IPS-18c (cell line): Measurements from ENCODE around the gene PNN.
"Not testable (repeated sequence)": the region's sequence is repeated elsewhere in the genome, so short reads cannot be mapped to it uniquely, and the experiment has no call there.

Source experiments
- H3K4me3 ChIP-seq: 2 replicates; pipeline ENCODE4 v1.7.0; 2013; ENCODE audit warnings: low read depth, mild to moderate bottlenecking, low read length, moderate library complexity; ENCODE audit not compliant: insufficient read depth
- H3K9me3 ChIP-seq: one replicate; pipeline ENCODE4 v1.6.1; 2013; ENCODE audit warnings: mild to moderate bottlenecking, low read length, moderate library complexity; ENCODE audit not compliant: control insufficient read depth, insufficient read depth

PNN gene

DNA sequence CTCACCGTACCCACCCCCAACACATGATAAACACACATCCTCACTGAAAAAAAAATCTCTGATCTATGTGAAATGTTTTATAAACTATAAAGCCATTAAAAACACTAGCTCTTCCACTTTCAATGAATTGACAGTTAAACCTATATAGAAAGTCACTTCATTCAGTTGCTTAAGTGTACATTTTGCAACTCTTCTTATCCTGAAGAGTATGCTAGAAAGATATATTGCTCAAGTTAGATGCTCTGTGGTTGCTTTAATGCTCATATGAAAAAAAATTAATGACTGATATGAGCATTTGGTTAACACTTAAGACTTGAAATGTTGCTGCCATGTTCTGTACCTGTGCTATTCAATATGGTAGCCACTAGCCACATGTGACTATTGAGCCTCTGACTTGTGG lies 37.6 kb downstream of the PNN start:
- H3K9me3 ChIP-seq = peaks cover 2% of the 10 kb centered on the region
- no peak overlapping the region for H3K4me3 ChIP-seq

DNA sequence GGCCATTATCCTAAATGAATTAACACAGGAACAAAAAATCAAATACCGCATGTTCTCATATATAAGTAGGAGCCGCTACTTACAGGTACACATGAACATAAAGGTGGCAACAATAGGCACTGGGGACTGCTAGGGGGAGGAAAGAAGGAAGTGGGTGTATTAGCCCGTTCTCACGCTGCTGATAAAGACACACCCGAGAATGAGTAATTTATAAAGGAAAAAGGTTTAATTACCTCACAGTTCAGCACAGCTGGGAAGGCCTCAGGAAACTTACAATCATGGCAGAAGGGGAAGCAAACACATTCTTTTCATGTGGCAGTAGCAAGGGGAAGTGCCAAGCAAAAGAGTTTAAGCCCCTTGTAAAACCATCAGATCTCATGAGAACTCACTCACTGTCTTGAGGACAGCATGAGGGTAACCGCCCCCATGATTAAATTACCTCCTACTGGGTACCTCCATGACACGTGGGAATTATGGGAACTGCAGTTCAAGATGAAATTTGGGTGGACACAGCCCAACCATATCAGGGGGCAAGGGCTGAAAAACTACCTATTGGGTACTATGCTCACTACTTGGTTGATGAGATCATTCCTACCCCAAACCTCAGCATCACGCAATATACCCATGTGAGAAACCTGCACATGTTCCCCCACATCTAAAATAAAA lies 42.3 kb downstream of the PNN start:
- Histone ChIP-seq H3K4me3 (no peak overlapping the region), H3K9me3 (no peaks in the 10 kb centered on the region)

DNA sequence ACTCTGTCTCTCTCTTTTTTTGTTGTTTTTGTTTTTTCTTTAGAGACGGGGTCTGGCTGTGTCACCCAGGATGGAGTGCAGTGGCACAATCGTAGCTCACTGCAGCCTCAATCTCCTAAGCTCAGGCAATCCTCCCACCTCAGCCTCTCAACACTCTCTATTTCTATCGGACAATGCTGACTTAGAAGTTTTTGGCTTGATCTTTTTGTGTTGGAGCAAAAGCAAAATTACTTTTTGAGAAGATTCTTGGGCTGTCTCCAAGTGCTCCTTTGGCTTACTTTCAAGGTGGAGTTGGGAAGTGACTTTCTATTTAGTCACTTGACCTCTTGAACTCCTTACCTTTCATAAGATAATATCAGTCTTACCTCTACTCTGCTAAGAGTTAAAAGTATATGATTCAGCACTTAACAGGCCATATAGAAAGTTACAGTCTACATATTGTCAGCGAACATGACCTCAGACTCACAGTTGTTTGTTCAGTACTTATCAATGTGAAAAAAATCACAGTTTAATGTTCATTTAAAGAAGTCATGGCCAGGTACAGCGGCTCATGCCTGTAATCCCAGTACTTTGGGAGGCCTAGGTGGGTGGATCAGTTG lies 43.2 kb downstream of the PNN start:
- Histone ChIP-seq H3K4me3 (no peak overlapping the region), H3K9me3 (no peaks in the 10 kb centered on the region)

DNA sequence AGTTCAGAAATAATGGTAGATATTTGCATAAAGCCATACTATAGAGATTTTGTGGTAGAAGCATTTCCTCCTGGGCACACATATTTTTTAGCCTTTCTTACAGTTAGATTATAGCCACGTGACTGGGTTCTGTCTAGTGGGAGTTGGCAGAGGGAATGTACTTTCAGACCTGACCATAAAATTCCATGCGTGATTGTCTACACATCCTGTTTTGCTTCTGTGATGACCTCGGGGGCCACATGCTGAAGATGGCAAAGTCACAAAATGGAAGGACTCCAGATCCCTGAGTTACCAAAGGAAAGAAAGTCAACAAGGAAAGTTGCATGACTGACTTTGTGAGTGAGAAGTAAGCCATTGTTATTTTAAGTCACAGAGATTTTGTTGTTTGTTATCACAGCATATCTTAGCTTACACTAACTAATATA lies 44.0 kb downstream of the PNN start:
- H3K4me3 ChIP-seq = no peak overlapping the region

DNA sequence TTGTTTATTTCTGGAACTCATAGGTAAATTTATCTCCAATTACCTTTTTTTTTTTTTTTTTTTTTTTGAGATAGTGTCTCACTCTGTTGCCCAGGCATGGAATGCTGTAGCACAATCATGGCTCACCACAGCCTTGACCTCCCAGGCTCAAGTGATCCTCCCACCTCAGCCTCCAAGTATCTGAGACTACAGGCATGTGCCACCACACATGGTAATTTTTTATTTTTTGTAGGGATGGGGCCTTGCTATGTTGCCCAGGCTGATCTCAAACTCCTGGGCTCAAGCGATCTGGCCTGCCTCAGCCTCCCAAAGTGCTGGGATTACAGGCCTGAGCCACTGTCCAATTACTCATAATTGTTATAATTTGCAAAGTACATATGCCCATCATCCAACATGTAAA lies 45.4 kb downstream of the PNN start:
- H3K4me3 ChIP-seq, H3K9me3 ChIP-seq: not testable (repeated sequence)

More for the DNA sequence above, 44.0 kb downstream of the PNN start:
- H3K9me3 ChIP-seq = no peaks in the 10 kb centered on the region

DNA sequence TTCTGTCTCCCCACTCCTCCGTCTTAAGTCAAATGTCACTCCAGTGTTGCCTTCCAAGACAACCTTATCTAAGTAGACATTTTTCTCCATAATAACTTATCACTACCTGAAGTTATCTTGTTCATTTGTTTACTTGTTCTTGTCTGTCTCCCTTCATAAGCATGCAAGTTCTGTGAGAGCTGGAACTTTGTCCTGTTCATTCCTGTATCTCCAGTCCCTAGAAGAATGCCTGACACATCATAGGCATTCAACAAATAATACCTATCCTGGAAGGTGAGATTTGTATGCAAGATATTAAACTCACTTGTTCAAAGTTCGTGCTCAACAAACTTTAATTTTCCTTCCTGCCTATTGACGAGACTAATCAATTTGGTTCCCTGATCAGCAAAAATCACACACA lies 53.0 kb downstream of the PNN start:
- no peaks in the 10 kb centered on the region for H3K9me3 ChIP-seq
- H3K4me3 ChIP-seq = no peak overlapping the region

DNA sequence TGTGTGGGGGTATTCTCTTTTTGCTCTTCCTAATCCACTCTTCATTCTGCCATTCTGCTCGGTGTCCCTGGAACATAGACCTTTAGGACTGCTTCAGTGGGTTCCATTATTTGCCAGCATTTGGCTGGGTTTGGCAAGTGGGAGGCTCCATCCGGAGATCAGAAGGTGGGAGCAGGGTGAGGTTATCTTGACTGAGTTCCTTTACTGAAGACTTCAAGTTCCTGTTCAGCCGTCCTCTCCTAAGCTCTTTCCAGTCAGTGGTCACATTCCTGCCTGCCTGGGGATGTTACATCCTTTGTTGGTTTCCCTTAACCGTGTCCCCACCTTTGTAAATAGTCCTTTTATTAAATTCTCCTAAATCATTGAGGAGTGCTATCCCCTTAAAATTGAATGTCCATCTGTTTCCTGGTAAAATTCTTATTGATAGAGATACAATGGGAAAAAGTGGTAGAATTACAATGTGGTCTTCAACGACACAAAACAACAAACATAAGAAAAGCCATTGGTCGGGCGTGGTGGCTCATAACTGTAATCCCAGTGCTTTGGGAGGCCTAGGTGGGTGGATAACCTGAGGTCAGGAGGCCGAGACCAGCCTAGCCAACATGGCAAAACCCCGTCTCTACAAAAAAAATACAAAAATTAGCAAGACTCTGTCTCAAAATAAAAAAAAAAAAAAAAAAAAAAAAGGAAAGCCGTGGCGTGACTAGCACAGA lies 53.6 kb downstream of the PNN start:
- Histone ChIP-seq H3K4me3 (no peak overlapping the region), H3K9me3 (no peaks in the 10 kb centered on the region)

DNA sequence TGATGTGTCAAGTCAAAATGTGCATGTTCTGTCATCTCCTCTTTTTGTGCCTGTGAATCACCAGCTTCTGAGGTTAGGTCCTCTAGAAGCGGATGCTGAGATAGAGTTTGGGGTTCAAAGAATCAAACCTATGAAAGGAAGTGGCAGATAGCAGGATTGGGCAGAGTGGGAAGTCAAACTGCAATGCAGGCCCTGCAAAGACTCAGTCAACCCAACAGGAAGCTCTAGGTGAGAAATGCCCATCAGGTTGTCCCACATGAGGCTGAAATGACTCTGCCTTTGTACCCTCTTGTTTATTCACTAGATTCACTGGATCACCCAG lies 54.1 kb downstream of the PNN start:
- Histone ChIP-seq H3K9me3 (peaks cover 2% of the 10 kb centered on the region), H3K4me3 (no peak overlapping the region)

DNA sequence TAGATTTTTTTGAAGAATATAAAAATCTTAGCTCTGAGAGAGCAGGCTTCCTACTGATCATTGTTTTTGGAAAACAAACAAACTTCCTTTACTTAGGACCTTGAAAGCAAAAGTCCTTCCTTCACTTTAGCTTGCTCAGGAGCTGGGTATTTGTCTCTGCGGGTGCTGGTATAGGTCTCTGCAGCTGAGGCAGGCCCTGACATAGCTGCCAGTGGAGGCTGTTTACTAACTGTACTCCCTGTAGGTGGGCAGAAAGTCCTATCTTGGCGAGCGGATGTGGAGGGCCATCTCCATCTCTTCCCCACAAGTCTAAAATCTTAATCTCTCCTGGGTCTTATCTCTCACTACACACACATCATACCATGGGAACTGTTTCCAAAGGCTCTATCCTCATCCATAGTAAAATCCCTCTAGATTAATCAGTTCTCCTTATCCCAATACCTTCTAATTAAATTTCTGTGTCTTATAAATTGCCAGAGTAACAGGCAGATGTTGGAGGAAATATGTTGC lies 54.6 kb downstream of the PNN start:
- Histone ChIP-seq H3K9me3 (peaks cover 2% of the 10 kb centered on the region), H3K4me3 (no peak overlapping the region)

DNA sequence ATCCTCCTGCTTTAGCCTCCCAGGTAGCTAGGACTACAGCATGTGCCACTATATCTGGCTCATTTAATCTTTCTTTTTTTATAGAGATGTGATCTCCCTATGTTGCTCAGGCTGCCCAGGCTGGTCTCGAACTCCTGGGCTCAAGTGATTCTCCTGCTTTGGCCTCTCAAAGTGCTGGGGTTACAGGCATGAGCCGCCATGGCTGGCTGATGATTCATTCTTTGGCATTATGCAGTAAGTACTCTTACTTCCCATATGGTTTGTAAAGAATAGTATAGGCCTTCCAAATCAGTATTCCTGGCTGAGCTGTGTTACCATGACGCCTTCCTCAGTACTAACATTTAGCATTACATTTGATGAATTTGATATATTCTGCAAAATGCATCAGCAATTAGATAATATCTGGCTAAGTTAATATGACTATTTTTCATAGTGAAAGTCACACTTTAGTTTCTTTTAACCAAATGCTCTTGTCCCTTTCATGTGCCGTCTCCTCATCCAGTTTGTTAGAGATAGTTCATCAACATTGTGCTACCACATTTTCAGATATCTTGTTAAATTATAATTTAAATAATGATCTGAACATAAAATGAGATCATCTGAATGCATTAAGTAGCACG lies 55.5 kb downstream of the PNN start:
- peaks cover 2% of the 10 kb centered on the region for H3K9me3 ChIP-seq

DNA sequence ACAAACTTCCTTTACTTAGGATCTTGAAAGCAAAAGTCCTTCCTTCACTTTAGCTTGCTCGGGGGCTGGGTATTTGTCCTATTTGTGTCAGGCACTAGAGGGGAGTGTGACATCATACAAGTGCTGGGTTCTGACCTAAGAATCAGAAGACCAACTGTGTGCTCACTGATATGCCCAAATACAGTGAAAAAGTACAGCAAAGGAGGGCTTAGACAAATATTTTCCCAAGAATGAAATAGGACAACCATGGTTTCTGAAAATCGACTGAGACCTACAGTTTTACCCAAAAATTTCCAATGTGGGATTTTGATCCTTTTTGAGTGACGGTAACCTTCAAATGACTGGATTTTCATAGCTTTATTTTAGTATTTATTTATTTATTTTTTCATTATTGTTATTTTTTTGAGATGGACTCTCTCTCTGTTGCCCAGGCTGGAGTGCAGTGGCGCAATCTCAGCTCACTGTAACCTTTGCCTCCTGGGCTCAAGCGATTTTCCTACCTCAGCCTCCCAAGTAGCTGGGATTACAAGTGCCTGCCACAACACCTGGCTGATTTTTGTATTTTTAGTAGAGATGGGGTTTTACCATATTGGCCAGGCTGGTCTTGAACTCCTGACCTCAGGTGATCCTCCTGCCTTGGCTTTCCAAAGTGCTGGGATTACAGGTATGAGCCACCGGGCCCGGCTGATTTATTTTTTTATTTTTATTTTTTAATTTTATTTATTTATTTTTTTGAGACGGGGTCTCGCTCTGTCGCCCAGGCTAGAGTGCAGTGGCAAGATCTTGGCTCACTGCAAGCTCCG lies 56.9 kb downstream of the PNN start:
- not testable (repeated sequence) for H3K4me3 ChIP-seq

More for the DNA sequence above, 55.5 kb downstream of the PNN start:
- no peak overlapping the region for H3K4me3 ChIP-seq

More for the DNA sequence above, 56.9 kb downstream of the PNN start:
- H3K9me3 ChIP-seq = not testable (repeated sequence)
